Endothelial cell of umbilical vein (primary cell): ENCODE results near the gene AKAP17A. TPM values are rescaled to one million over a fixed set of nuclear protein-coding genes. Genes with fewer than 3 reads are reported as not detected.

Experiments
- BruUV-seq: library from RNA; stranded (reverse); fragments of 400-500 nt; replicated peaks from 2 replicates; lab custom pipeline; 2021; lab: Mats Ljungman, UMichigan
- CTCF ChIA-PET: fragments of 300-600, 350-600 bp; sonication (Branson Sonifier 250); formaldehyde crosslinking; loops from one replicate; lab custom pipeline; 2021; ENCODE audit warnings: antibody characterized with exemption, inconsistent platforms; lab: Charles Lee
- POLR2A ChIA-PET: fragments of 300-600, 350-600 bp; sonication (Branson Sonifier 250); formaldehyde crosslinking; loops from one replicate; lab custom pipeline; 2021; ENCODE audit warnings: antibody characterized with exemption, inconsistent platforms; lab: Charles Lee
- DNase-seq: peaks from one replicate; pipeline ENCODE4 v3.0.0-alpha.2; 2011; ENCODE audit warnings: low read depth, low spot score
- FAIRE-seq: peaks from 2 replicates; lab custom pipeline; 2011; peaks lifted over from hg19 to GRCh38; lab: Jason Lieb, UNC
- H2AFZ ChIP-seq: 2 replicates; pipeline ENCODE4 v1.6.0; 2012; ENCODE audit warnings: low read depth, low read length, control low read depth, inconsistent platforms
- H3K27ac ChIP-seq: 2 replicates; pipeline ENCODE4 v1.5.1; 2011; ENCODE audit warnings: low read depth, mild to moderate bottlenecking, control low read depth, low read length, moderate library complexity; ENCODE audit not compliant: insufficient read depth
- H3K27me3 ChIP-seq, 2 experiments: 2 replicates each; pipeline versions ENCODE4 v1.6.0 to v1.6.1; 2011; ENCODE audit warnings: low read length in 2 of 2, mixed read lengths in 1 of 2; ENCODE audit not compliant: control insufficient read depth in 2 of 2, insufficient read depth in 2 of 2
- H3K36me3 ChIP-seq, 2 experiments: 2 replicates in 1 of 2; 3 replicates in 1 of 2; pipeline ENCODE4 v1.5.1; 2011; ENCODE audit warnings: low read length in 2 of 2, mild to moderate bottlenecking in 1 of 2, moderate library complexity in 1 of 2; ENCODE audit not compliant: control insufficient read depth in 2 of 2, insufficient read depth in 2 of 2; ENCODE audit errors: extremely low read depth in 1 of 2
- H3K4me1 ChIP-seq: 3 replicates; pipeline ENCODE4 v1.5.1; 2011; ENCODE audit warnings: mild to moderate bottlenecking, low read length; ENCODE audit not compliant: control insufficient read depth, insufficient read depth; ENCODE audit errors: extremely low read depth
- H3K4me2 ChIP-seq: 2 replicates; pipeline ENCODE4 v1.6.1; 2011; ENCODE audit warnings: low read length, control low read depth, mixed read lengths; ENCODE audit not compliant: insufficient read depth
- H3K4me3 ChIP-seq, 3 experiments: fragments of 200-600 bp in 1 of 3; sonication (generic), shearing (Covaris generic) in 1 of 3; replicated peaks in 1 of 3; 2 replicates each; pipeline ENCODE4 v1.5.1; 2011 to 2016; ENCODE audit warnings: control low read depth in 3 of 3, low read length in 3 of 3, mild to moderate bottlenecking in 2 of 3, inconsistent platforms in 1 of 3, low read depth in 1 of 3, moderate library complexity in 1 of 3; ENCODE audit not compliant: insufficient read depth in 1 of 3
- H3K79me2 ChIP-seq: 2 replicates; pipeline ENCODE4 v1.6.0; 2012; ENCODE audit warnings: low read length, inconsistent platforms; ENCODE audit not compliant: control insufficient read depth, insufficient read depth
- H3K9ac ChIP-seq: replicated peaks from 2 replicates; pipeline ENCODE3; 2011; ENCODE audit warnings: low read length, control low read depth; ENCODE audit not compliant: insufficient read depth; ENCODE audit errors: extremely low read depth
- H3K9me1 ChIP-seq: replicated peaks from 3 replicates; pipeline ENCODE4 v1.6.0; 2011; ENCODE audit warnings: mild to moderate bottlenecking, low read length; ENCODE audit not compliant: control insufficient read depth, insufficient read depth; ENCODE audit errors: extremely low read depth
- H3K9me3 ChIP-seq: replicated peaks from 2 replicates; pipeline ENCODE4 v1.5.1; 2012; ENCODE audit warnings: low read length, inconsistent platforms; ENCODE audit not compliant: control insufficient read depth, insufficient read depth
- H4K20me1 ChIP-seq: replicated peaks from 2 replicates; pipeline ENCODE3; 2011; ENCODE audit warnings: mild to moderate bottlenecking, low read length; ENCODE audit not compliant: control insufficient read depth, insufficient read depth; ENCODE audit errors: extremely low read depth
- EZH2 ChIP-seq: IDR thresholded peaks from 2 replicates; pipeline ENCODE4 v1.6.1; 2012; ENCODE audit warnings: borderline replicate concordance, low read depth, mild to moderate bottlenecking, moderate library complexity, low read length, inconsistent platforms; ENCODE audit not compliant: severe bottlenecking
- FOS ChIP-seq: IDR thresholded peaks from 2 replicates; pipeline ENCODE4 v1.6.1; 2011; ENCODE audit warnings: mild to moderate bottlenecking, low read length, moderate library complexity, borderline replicate concordance; ENCODE audit not compliant: insufficient read depth
- GATA2 ChIP-seq: IDR thresholded peaks from 2 replicates; pipeline ENCODE4 v1.7.0; 2011; ENCODE audit warnings: low read depth, mild to moderate bottlenecking, moderate library complexity, mixed read lengths, low read length; ENCODE audit not compliant: insufficient read length, insufficient read depth
- JUN ChIP-seq: IDR thresholded peaks from 2 replicates; pipeline ENCODE4 v1.6.1; 2011; ENCODE audit warnings: borderline replicate concordance, low read depth; ENCODE audit not compliant: insufficient read length, insufficient read depth
- MYC ChIP-seq: IDR thresholded peaks from one replicate; pipeline ENCODE4 v1.6.1; 2011; ENCODE audit warnings: mild to moderate bottlenecking, low read depth, low read length
- POLR2A ChIP-seq: IDR thresholded peaks from 2 replicates; pipeline ENCODE4 v1.6.1; 2012; ENCODE audit warnings: low read depth, mild to moderate bottlenecking, control low read depth, low read length
- POLR2AphosphoS5 ChIP-seq: IDR thresholded peaks from 2 replicates; pipeline ENCODE4 v1.6.1; 2012; ENCODE audit warnings: low read depth, mild to moderate bottlenecking, control low read depth, low read length, moderate library complexity; ENCODE audit not compliant: insufficient read depth
- dilution Hi-C: fragments of 300-500 bp; cut with MboI; formaldehyde crosslinking; loops from one replicate; pipeline ENCODE4 v1.15.0; 2019; ENCODE audit warnings: low sequenced_read_pairs; ENCODE audit not compliant: extremely low pct_ligation_motif_present
- intact Hi-C: fragments of 100-400 bp; cut with micrococcal nuclease; formaldehyde crosslinking; loops from one replicate; pipeline ENCODE4 v1.10.0; 2022
- polyA plus RNA-seq, 4 experiments: library from polyadenylated mRNA; depleted of rRNA in 3 of 4; stranded (reverse) in 3 of 4; unstranded in 1 of 4; fragments of >200 nt; gene quantifications; 2 replicates each; pipeline versions ENCODE4 v1.2.1 to v1.2.3, GENCODE V29; 2011 to 2012; ENCODE audit warnings: missing spikeins in 1 of 4
- total RNA-seq: library from RNA; stranded (reverse); gene quantifications from 2 replicates; pipeline ENCODE4 v1.2.3, GENCODE V29; 2021
- TF ChIP-seq, protein P1 (sequence below), 2 donors: IDR thresholded peaks; 1 replicate in 1 of 2; 2 replicates in 1 of 2; pipeline ENCODE4 v1.5.1; 2011; ENCODE audit warnings: low read length in 2 of 2, mild to moderate bottlenecking in 2 of 2, moderate library complexity in 2 of 2, control low read depth in 1 of 2, inconsistent platforms in 1 of 2, low read depth in 1 of 2; ENCODE audit not compliant: insufficient read depth in 1 of 2; ENCODE audit errors: extremely low read depth in 1 of 2
- TF ChIP-seq, protein P2 (sequence below): IDR thresholded peaks from 2 replicates; pipeline ENCODE4 v1.6.1; 2011; ENCODE audit not compliant: insufficient read depth, insufficient read length

AKAP17A gene
- total and polyA plus RNA-seq, 2 donors (not counting 3 experiments of a cell fraction or from before 2014, with no cell fraction given), result 25.9 to 45.5 TPM

DNA sequence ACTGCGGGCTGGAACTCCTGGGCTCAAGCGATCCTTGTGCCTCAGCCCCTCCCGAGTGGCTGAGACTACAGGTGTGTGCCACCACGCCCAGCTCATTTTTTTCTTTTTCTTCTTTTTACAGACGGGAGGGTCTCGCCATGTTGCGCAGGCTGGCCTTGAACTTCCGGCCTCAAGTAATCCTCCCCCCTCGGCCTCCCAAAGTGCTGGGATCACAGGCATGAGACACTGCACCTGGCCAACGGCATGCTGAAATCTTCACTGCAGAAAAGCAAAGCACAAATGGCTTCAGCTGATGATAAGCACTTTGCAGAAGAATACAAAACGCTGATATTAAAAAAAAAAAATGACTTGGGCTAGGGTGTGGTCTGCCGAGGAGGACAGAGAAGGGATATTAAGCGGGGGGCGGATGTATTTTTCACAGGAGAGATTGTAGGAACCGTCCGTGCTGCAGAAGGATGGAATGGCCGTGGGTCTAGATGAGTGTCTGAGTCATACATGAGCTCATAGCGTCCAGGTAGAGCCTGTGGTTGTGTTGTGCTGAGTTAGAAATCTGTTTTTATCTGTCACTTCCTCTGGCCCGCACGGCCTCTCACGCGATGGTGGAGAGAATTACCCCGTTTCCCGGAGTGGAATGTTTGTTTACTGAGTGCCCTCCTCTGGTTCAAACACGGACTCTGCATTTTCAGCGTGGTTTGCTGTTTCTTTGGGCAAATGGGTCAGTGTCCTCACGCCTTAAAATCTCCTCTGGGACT lies 8.5 kb upstream of the AKAP17A start:
- H3K9me1 ChIP-seq, result no peaks in the 10 kb centered on the region
- H3K9ac ChIP-seq, result no peak overlapping the region
- peak; percentile 16 for TF ChIP-seq JUN
- no peak for TF ChIP-seq GATA2
- H3K36me3 ChIP-seq, result no peaks in the 10 kb centered on the region
- ChIA-PET POLR2A (no interaction called here), CTCF (no interaction called here)
- H3K27ac ChIP-seq, result no peak overlapping the region
- no peak for FAIRE-seq
- intact Hi-C loops, result no loop called here
- H3K4me3 ChIP-seq, result no peak overlapping the region
- BruUV-seq, result no TSS peak
- dilution Hi-C loops, result no loop called here
- no peak for DNase-seq
- no peaks in the 10 kb centered on the region for H3K27me3 ChIP-seq
- no peaks in the 10 kb centered on the region for H3K9me3 ChIP-seq
- no peaks in the 10 kb centered on the region for H3K79me2 ChIP-seq
- no peaks in the 10 kb centered on the region for H4K20me1 ChIP-seq
- H3K4me1 ChIP-seq, result no peaks in the 10 kb centered on the region
- H3K4me2 ChIP-seq, result no peak overlapping the region
- no peak overlapping the region for H2AFZ ChIP-seq

DNA sequence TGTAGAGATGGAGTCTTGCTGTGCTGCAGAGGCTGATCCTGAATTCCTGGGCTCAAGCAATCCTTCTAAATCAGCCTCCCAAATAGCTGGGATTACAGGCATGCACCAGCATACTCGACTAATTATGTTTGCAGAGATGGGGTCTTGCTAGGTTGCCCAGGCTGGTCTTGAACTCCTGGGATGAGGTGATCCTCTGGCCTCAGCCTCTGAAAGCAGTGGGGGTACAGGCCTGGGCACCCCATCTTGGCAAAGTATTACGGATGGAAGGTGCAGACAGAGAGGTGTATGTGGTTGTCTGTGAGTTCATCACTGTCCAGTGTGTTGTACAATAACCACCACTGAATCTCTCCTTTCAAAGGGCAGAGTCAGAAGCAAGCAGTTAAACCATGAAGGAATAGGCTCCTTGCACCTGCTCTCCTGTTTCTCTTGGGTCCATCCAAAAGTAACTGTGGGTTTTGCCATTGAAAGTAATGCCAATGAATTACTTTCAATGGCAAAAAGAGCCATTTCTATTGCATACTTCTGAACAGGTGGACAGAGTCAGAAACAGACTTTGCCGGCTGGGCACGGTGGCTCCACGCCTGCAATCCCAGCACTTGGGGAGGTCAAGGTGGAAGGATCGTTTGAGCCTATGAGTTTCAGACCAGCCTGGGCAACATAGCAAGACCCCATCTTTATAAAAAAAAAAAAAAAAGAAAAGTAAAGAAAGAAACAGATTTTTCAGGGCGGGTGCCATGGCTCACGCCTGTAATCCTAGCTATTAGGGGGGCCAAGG lies 7.0 kb upstream of the AKAP17A start:
- Histone ChIP-seq H3K36me3 (no peaks in the 10 kb centered on the region), H4K20me1 (no peaks in the 10 kb centered on the region), H2AFZ (no peak overlapping the region), H3K9ac (no peak overlapping the region), H3K4me1 (no peaks in the 10 kb centered on the region), H3K9me1 (no peaks in the 10 kb centered on the region), H3K4me2 (no peak overlapping the region), H3K27ac (no peak overlapping the region), H3K27me3 (no peaks in the 10 kb centered on the region), H3K9me3 (no peaks in the 10 kb centered on the region), H3K79me2 (no peaks in the 10 kb centered on the region), H3K4me3 (no peak overlapping the region)
- no peak for FAIRE-seq
- BruUV-seq, result no TSS peak
- dilution Hi-C loops, result no loop called here
- no peak for DNase-seq
- intact Hi-C loops, result no loop called here
- TF ChIP-seq GATA2 (no peak), POLR2A (no peak), MYC (no peak), POLR2AphosphoS5 (no peak), EZH2 (no peak), FOS (no peak)
- TF ChIP-seq, protein P1, sequence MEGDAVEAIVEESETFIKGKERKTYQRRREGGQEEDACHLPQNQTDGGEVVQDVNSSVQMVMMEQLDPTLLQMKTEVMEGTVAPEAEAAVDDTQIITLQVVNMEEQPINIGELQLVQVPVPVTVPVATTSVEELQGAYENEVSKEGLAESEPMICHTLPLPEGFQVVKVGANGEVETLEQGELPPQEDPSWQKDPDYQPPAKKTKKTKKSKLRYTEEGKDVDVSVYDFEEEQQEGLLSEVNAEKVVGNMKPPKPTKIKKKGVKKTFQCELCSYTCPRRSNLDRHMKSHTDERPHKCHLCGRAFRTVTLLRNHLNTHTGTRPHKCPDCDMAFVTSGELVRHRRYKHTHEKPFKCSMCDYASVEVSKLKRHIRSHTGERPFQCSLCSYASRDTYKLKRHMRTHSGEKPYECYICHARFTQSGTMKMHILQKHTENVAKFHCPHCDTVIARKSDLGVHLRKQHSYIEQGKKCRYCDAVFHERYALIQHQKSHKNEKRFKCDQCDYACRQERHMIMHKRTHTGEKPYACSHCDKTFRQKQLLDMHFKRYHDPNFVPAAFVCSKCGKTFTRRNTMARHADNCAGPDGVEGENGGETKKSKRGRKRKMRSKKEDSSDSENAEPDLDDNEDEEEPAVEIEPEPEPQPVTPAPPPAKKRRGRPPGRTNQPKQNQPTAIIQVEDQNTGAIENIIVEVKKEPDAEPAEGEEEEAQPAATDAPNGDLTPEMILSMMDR (IDR thresholded peaks at IDR 0.05; ENCODE audit: extremely low read depth in 1 of 2, insufficient read depth in 1 of 2, low read depth in 1 of 2, low read length in 2 of 2), result no peak
- TF ChIP-seq, protein P2, sequence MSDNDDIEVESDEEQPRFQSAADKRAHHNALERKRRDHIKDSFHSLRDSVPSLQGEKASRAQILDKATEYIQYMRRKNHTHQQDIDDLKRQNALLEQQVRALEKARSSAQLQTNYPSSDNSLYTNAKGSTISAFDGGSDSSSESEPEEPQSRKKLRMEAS, result no peak
- ChIA-PET CTCF (no interaction called here), POLR2A (no interaction called here)
